ENCODE measurements around the gene CACNB3. TPM values are rescaled to one million over a fixed set of nuclear protein-coding genes. Genes with fewer than 3 reads are reported as not detected.
"Not testable (repeated sequence)": the region's sequence is repeated elsewhere in the genome, so short reads cannot be mapped to it uniquely, and the experiment has no call there.

The CACNB3 gene
- total RNA-seq, 2 donors from 2014 or later, result 40.6 to 59.9 TPM

DNA sequence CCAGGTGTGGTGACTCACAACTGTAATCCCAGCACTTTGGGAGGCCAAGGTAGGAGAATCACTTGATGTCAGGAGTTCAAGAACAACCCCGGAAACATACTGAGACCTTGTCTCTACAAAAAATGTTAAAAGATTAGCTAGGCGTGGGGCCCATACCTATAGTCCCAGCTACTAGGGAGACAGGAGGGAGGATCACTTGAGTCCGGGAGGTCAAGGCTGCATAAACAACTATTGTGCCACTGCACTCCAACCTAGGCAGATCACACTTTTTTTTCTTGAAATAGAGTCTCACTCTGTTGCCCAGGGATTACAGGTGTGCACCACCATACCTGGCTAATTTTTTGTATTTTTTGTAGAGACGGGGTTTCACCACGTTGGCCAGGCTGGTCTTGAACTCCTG, 41.3 kb downstream of the CACNB3 start:
- no peaks in the 10 kb centered on the region for H3K9me3 Mint-ChIP-seq
- peaks cover 2% of the 10 kb centered on the region for H3K27me3 Mint-ChIP-seq (ENCODE audit: insufficient read depth)
- 95 to 96% methylated on average over 5 of the region's 5 CpGs for WGBS, 2 experiments (ENCODE audit: insufficient coverage in 1 of 2, insufficient read length in 1 of 2)
- Histone ChIP-seq H3K4me3 (ENCODE audit: low read length) (no peak overlapping the region), H3K9me3 (ENCODE audit: control insufficient read depth, low read length) (no peaks in the 10 kb centered on the region), H3K27me3 (ENCODE audit: control insufficient read depth, insufficient read depth, low read length, poor library complexity, severe bottlenecking) (no peaks in the 10 kb centered on the region), H3K27ac (ENCODE audit: low read depth, low read length) (no peak overlapping the region), H3K9ac (ENCODE audit: extremely low read depth, low read length, poor library complexity, severe bottlenecking) (no peak overlapping the region), H3K4me1 (ENCODE audit: control insufficient read depth, insufficient read depth, low read length) (peaks cover 2% of the 10 kb centered on the region), H3K36me3 (ENCODE audit: control insufficient read depth, insufficient read depth, low read length) (no peaks in the 10 kb centered on the region)
- H3K36me3 Mint-ChIP-seq (ENCODE audit: low read depth), result peaks cover 25% of the 10 kb centered on the region
- no peak for TF ChIP-seq CTCF (conservative IDR thresholded peaks at IDR 0.05)
- H3K4me3 Mint-ChIP-seq, result no peak overlapping the region
- no peak for DNase-seq
- H3K4me1 Mint-ChIP-seq, result peaks cover 16% of the 10 kb centered on the region
- H3K27ac Mint-ChIP-seq, result no peak overlapping the region

GRCh38 chr12:48860236-48860635, 41.9 kb downstream of the CACNB3 start:
- H3K9me3 Mint-ChIP-seq; H3K27me3 Mint-ChIP-seq (ENCODE audit: insufficient read depth); H3K27ac Mint-ChIP-seq; H3K27ac ChIP-seq (ENCODE audit: low read depth, low read length); H3K4me3 ChIP-seq (ENCODE audit: low read length); H3K4me3 Mint-ChIP-seq; H3K36me3 ChIP-seq (ENCODE audit: control insufficient read depth, insufficient read depth, low read length); H3K9ac ChIP-seq (ENCODE audit: extremely low read depth, low read length, poor library complexity, severe bottlenecking); H3K27me3 ChIP-seq (ENCODE audit: control insufficient read depth, insufficient read depth, low read length, poor library complexity, severe bottlenecking); H3K9me3 ChIP-seq (ENCODE audit: control insufficient read depth, low read length); H3K4me1 ChIP-seq (ENCODE audit: control insufficient read depth, insufficient read depth, low read length); DNase-seq: not testable (repeated sequence)
- WGBS, 2 experiments (ENCODE audit: insufficient coverage in 1 of 2, insufficient read length in 1 of 2), result 93 to 100% methylated on average over 2 to 5 of the region's 5 CpGs
- peaks cover 22% of the 10 kb centered on the region for H3K4me1 Mint-ChIP-seq
- peaks cover 25% of the 10 kb centered on the region for H3K36me3 Mint-ChIP-seq (ENCODE audit: low read depth)

DNA sequence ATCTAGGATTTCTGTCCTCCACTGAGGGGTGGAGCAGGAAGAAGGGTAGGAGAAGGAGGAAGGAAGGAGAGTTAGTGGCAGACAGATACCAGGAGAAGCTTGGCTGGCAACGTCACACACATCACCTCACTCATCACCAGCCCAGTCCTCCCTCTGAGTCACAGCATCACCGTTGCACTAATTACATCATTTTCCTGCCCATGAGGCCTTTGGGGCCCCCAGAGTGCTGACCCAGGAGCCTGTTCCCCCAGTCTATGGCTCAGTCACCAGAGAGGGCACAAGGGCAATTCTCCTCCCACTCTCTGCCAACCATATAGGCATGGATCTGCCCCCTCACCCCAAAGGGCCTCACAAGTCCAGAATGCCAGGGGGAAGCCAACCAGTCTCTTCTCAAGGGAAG, 42.8 kb downstream of the CACNB3 start:
- no peak for TF ChIP-seq CTCF (conservative IDR thresholded peaks at IDR 0.05)
- Mint-ChIP-seq H3K27ac (no peak overlapping the region), H3K4me3 (no peak overlapping the region), H3K4me1 (peaks cover 26% of the 10 kb centered on the region), H3K27me3 (ENCODE audit: insufficient read depth) (peaks cover 2% of the 10 kb centered on the region), H3K36me3 (ENCODE audit: low read depth) (peaks cover 25% of the 10 kb centered on the region), H3K9me3 (no peaks in the 10 kb centered on the region)
- no peaks in the 10 kb centered on the region for H3K36me3 ChIP-seq (ENCODE audit: control insufficient read depth, insufficient read depth, low read length)
- no peak overlapping the region for H3K4me3 ChIP-seq (ENCODE audit: low read length)
- 85% methylated on average over 2 of the region's 2 CpGs; no CpG with 5 or more reads in 1 of the 2 experiments for WGBS, 2 experiments (ENCODE audit: insufficient coverage in 1 of 2, insufficient read length in 1 of 2)
- H3K27ac ChIP-seq (ENCODE audit: low read depth, low read length), result no peak overlapping the region
- peaks cover 2% of the 10 kb centered on the region for H3K4me1 ChIP-seq (ENCODE audit: control insufficient read depth, insufficient read depth, low read length)
- H3K9ac ChIP-seq (ENCODE audit: extremely low read depth, low read length, poor library complexity, severe bottlenecking), result no peak overlapping the region
- DNase-seq, result no peak
- no peaks in the 10 kb centered on the region for H3K27me3 ChIP-seq (ENCODE audit: control insufficient read depth, insufficient read depth, low read length, poor library complexity, severe bottlenecking)
- no peaks in the 10 kb centered on the region for H3K9me3 ChIP-seq (ENCODE audit: control insufficient read depth, low read length)

- peaks cover 25% of the 10 kb centered on the region for H3K36me3 Mint-ChIP-seq (ENCODE audit: low read depth)
- no peak for DNase-seq
- H3K27ac ChIP-seq (ENCODE audit: low read depth, low read length), result peak overlapping the region; percentile 86
- H3K27me3 Mint-ChIP-seq (ENCODE audit: insufficient read depth), result peaks cover 2% of the 10 kb centered on the region
- H3K4me3 Mint-ChIP-seq, result no peak overlapping the region
- no peak for TF ChIP-seq CTCF (conservative IDR thresholded peaks at IDR 0.05)
- H3K27me3 ChIP-seq (ENCODE audit: control insufficient read depth, insufficient read depth, low read length, poor library complexity, severe bottlenecking), result no peaks in the 10 kb centered on the region
- no peak overlapping the region for H3K4me3 ChIP-seq (ENCODE audit: low read length)
- peaks cover 33% of the 10 kb centered on the region for H3K4me1 Mint-ChIP-seq
- H3K36me3 ChIP-seq (ENCODE audit: control insufficient read depth, insufficient read depth, low read length), result no peaks in the 10 kb centered on the region
- 40 to 85% methylated on average over 1 to 4 of the region's 5 CpGs for WGBS, 2 experiments (ENCODE audit: insufficient coverage in 1 of 2, insufficient read length in 1 of 2)
- no peaks in the 10 kb centered on the region for H3K9me3 Mint-ChIP-seq
- H3K9ac ChIP-seq (ENCODE audit: extremely low read depth, low read length, poor library complexity, severe bottlenecking), result no peak overlapping the region
- no peak overlapping the region for H3K27ac Mint-ChIP-seq
- H3K9me3 ChIP-seq (ENCODE audit: control insufficient read depth, low read length), result no peaks in the 10 kb centered on the region
- H3K4me1 ChIP-seq (ENCODE audit: control insufficient read depth, insufficient read depth, low read length), result peaks cover 2% of the 10 kb centered on the region
These were observed 44.5 kb downstream of the CACNB3 start for GRCh38 chr12:48862760-48863159.
